Activated CD4-positive, alpha-beta T cell treated with anti-CD3 and anti-CD28 coated beads for 36 hours (primary cell): ENCODE data around the gene COX19. TPM values are rescaled to one million over a fixed set of nuclear protein-coding genes. Genes with fewer than 3 reads are reported as not detected.

ENCODE experiments used
- ATAC-seq: fragments of 200-7000 bp; cut with Tn5 transposase; one replicate; pipeline ENCODE4 v1.10.0; 2021; ENCODE audit warnings: mild to moderate bottlenecking, moderate library complexity
- CTCF ChIA-PET: fragments of 350-600 bp; sonication (Branson Sonifier 250); formaldehyde crosslinking; loops from one replicate; lab custom pipeline; 2021; ENCODE audit warnings: antibody characterized with exemption; lab: Charles Lee
- POLR2A ChIA-PET: fragments of 350-600 bp; sonication (Branson Sonifier 250); formaldehyde crosslinking; loops from one replicate; lab custom pipeline; 2021; ENCODE audit warnings: antibody characterized with exemption, inconsistent platforms; lab: Charles Lee
- DNase-seq: peaks from one replicate; pipeline ENCODE4 v3.0.0-alpha.2; 2020
- H3K27ac Mint-ChIP-seq: one replicate; pipeline ENCODE4 v1.8.0; 2021; ENCODE audit warnings: mixed read lengths
- H3K27me3 Mint-ChIP-seq: one replicate; pipeline ENCODE4 v1.8.0; 2021; ENCODE audit warnings: mixed read lengths
- H3K36me3 Mint-ChIP-seq: one replicate; pipeline ENCODE4 v1.8.0; 2021; ENCODE audit warnings: low read depth, mixed read lengths
- H3K4me1 Mint-ChIP-seq: one replicate; pipeline ENCODE4 v1.8.0; 2021; ENCODE audit warnings: mixed read lengths
- H3K4me3 Mint-ChIP-seq: one replicate; pipeline ENCODE4 v1.8.0; 2021; ENCODE audit warnings: mild to moderate bottlenecking, moderate library complexity, mixed read lengths
- H3K9me3 Mint-ChIP-seq: one replicate; pipeline ENCODE4 v1.8.0; 2021; ENCODE audit warnings: low read depth, mixed read lengths
- intact Hi-C, 2 experiments: fragments of 100-400 bp; cut with DNase I in 1 of 2; cut with micrococcal nuclease in 1 of 2; formaldehyde crosslinking; loops; one replicate each; pipeline versions ENCODE4 v1.14.2 to v1.15.1; 2022 to 2024; cut with DNase I, micrococcal nuclease
- total RNA-seq, 2 experiments: library from RNA; stranded (reverse); gene quantifications; one replicate each; pipeline ENCODE4 v1.2.3, GENCODE V29; 2021

Gene COX19
- total RNA-seq, 2 experiments from 2014 or later: 11.3 to 14.6 TPM

DNA sequence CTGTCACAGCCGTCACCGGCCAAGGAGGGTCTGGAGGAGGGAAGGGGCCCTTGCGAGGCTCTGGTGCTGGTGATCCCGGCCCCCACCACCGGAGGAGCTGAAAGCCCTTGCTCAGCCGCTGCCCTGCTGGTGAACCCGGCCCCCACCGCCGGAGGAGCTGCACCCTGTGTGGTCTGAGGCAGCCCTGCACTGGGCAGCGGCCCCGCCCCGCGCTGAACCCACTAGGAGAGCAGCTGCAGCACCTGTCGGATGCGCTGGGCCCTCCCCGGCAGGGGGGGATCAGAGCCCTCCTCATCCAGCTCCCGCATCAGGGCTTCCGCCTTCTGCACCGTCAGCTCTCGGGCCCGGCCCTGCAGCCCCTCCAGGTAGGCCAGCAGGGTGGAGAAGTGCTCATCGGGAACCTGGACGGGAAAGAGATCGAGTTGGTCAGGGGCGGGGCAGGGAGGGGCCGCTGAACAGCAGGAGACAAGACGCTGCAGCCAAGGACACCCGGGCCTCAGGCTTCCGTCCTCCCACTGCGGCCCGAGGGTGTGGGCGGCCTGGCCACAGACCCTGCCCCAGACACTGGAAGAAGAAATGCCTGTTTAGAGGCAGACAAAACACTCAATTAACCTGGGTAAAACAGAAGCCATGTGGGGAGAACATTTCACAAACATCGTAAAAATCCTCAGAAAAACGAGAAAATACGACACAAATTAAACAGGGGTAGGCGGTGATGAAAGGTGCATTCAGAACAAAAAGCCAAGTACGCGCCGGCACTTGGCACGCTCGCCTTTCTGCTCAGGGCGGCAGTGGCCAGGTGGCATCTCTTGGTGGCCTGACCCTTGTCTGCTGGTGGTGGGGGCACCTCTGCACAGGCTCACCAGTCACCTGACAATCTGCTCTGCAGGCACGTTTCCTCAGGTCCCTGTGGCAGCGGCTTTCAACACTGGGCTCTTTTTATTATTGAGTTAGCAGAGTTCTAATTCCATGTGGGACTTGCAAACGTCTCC is 22.4 kb upstream of the COX19 start:
- Mint-ChIP-seq H3K36me3 (no peaks in the 10 kb centered on the region), H3K9me3 (no peaks in the 10 kb centered on the region), H3K4me1 (peaks cover 3% of the 10 kb centered on the region), H3K27ac (no peak overlapping the region), H3K27me3 (no peaks in the 10 kb centered on the region), H3K4me3 (no peak overlapping the region)
- ChIA-PET CTCF (interaction anchor here (0.6 to 7.3 kb wide), 7 partner anchors 46 to 1274 kb away, joined by 3 to 135 read pairs (median 3); partner anchors contain the start of gene GPR146), POLR2A (no interaction called here)
- intact Hi-C loops: no loop called here
- DNase-seq: no peak
- no peak for ATAC-seq

- Mint-ChIP-seq H3K36me3 (no peaks in the 10 kb centered on the region), H3K4me1 (peaks cover 3% of the 10 kb centered on the region), H3K27ac (no peak overlapping the region), H3K27me3 (no peaks in the 10 kb centered on the region), H3K9me3 (no peaks in the 10 kb centered on the region), H3K4me3 (no peak overlapping the region)
- ChIA-PET POLR2A (no interaction called here), CTCF (interaction anchor here (7.3 kb wide), 1 partner anchor 69 kb away, joined by 135 read pairs; no protein-coding TSS in a partner anchor)
- intact Hi-C loops: no loop called here
- DNase-seq (no peak), ATAC-seq (no peak)
These were observed 20.9 kb upstream of the COX19 start for GRCh38 chr7:996079-996872.

- POLR2A ChIA-PET: no interaction called here
- DNase-seq (no peak), ATAC-seq (no peak)
- no peaks in the 10 kb centered on the region for H3K9me3 Mint-ChIP-seq
- H3K27ac Mint-ChIP-seq: no peak overlapping the region
- no peaks in the 10 kb centered on the region for H3K27me3 Mint-ChIP-seq
- H3K4me3 Mint-ChIP-seq: no peak overlapping the region
- CTCF ChIA-PET: interaction anchor here (0.7 to 7.3 kb wide), 4 partner anchors 24 to 130 kb away, joined by 3 to 135 read pairs (median 3); no protein-coding TSS in a partner anchor
- no peaks in the 10 kb centered on the region for H3K36me3 Mint-ChIP-seq
- intact Hi-C loops: no loop called here
- H3K4me1 Mint-ChIP-seq: peaks cover 3% of the 10 kb centered on the region
These were observed 20.2 kb upstream of the COX19 start for GRCh38 chr7:995571-995970.

DNA sequence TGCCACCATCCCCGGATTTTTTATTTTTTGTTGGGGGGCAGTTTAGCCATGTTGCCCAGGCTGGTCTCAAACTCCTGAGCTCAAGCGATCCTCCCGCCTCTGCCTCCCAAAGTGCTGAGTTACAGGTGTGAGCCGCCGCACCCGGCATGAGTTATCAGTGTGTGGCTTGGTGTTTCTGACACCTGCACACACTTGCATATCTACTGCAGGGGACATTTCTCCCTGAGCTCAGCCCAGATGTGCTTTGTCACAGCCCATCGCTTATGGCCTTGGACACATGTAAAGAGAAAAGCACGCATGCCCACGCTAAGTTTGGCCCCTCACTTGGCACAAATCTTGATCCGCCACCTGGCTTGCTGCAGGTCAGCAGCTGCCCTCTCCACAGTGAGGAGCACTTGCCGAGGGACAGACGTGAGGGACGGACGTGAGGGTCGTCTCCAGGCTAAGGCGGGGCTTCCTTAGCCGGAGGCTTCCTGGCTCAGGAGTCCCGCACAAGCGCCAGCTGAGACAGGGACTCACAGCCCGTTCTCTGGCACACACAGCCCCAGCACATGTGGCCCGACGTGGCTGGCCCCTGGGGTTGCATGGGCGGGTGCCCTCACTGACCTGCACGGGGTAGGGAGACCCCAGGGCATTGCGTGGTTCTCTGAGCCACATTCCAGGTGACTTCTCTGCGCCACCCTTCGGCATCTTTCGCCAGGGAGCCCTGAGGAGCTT is 19.4 kb upstream of the COX19 start:
- H3K4me3 Mint-ChIP-seq: no peak overlapping the region
- POLR2A ChIA-PET: no interaction called here
- CTCF ChIA-PET: interaction anchor here (0.7 to 7.3 kb wide), 10 partner anchors 24 to 180 kb away, joined by 3 to 135 read pairs (median 3); no protein-coding TSS in a partner anchor
- intact Hi-C loops: no loop called here
- ATAC-seq (no peak), DNase-seq (no peak)
- H3K36me3 Mint-ChIP-seq: no peaks in the 10 kb centered on the region
- H3K4me1 Mint-ChIP-seq: peaks cover 3% of the 10 kb centered on the region
- no peaks in the 10 kb centered on the region for H3K9me3 Mint-ChIP-seq
- no peak overlapping the region for H3K27ac Mint-ChIP-seq
- no peaks in the 10 kb centered on the region for H3K27me3 Mint-ChIP-seq

- no peaks in the 10 kb centered on the region for H3K9me3 Mint-ChIP-seq
- ChIA-PET POLR2A (no interaction called here), CTCF (interaction anchor here (0.7 to 7.3 kb wide), 38 partner anchors 14 to 1187 kb away, joined by 3 to 135 read pairs (median 5); a partner anchor contains a TSS)
- H3K36me3 Mint-ChIP-seq: no peaks in the 10 kb centered on the region
- peaks cover 3% of the 10 kb centered on the region for H3K4me1 Mint-ChIP-seq
- DNase-seq (peak; percentile 99), ATAC-seq (peak; percentile 100)
- no peak overlapping the region for H3K27ac Mint-ChIP-seq
- no peak overlapping the region for H3K4me3 Mint-ChIP-seq
- intact Hi-C loops: loop anchor here (1.0 to 2.0 kb wide), 6 partner anchors 18 to 184 kb away; partner anchors contain the start of gene COX19 (in 1 of the 2)
- H3K27me3 Mint-ChIP-seq: no peaks in the 10 kb centered on the region
These were observed 17.6 kb upstream of the COX19 start for GRCh38 chr7:992709-993607.

- ChIA-PET POLR2A (no interaction called here), CTCF (interaction anchor here (0.7 to 7.3 kb wide), 21 partner anchors 13 to 1188 kb away, joined by 3 to 135 read pairs (median 6); a partner anchor contains a TSS)
- H3K4me3 Mint-ChIP-seq: no peak overlapping the region
- ATAC-seq (no peak), DNase-seq (no peak)
- H3K27ac Mint-ChIP-seq: no peak overlapping the region
- peaks cover 3% of the 10 kb centered on the region for H3K4me1 Mint-ChIP-seq
- H3K36me3 Mint-ChIP-seq: no peaks in the 10 kb centered on the region
- H3K27me3 Mint-ChIP-seq: no peaks in the 10 kb centered on the region
- intact Hi-C loops: loop anchor here in 1 of 2 experiments (2.0 kb wide), 1 partner anchor 185 kb away; no protein-coding TSS in a partner anchor
- no peaks in the 10 kb centered on the region for H3K9me3 Mint-ChIP-seq
These were observed 16.6 kb upstream of the COX19 start for GRCh38 chr7:991729-992656.

GRCh38 chr7:990933-991728 is 15.8 kb upstream of the COX19 start:
- ATAC-seq (no peak), DNase-seq (no peak)
- Mint-ChIP-seq H3K4me1 (peaks cover 3% of the 10 kb centered on the region), H3K27ac (no peak overlapping the region), H3K9me3 (no peaks in the 10 kb centered on the region), H3K36me3 (no peaks in the 10 kb centered on the region), H3K27me3 (no peaks in the 10 kb centered on the region), H3K4me3 (no peak overlapping the region)
- POLR2A ChIA-PET: no interaction called here
- CTCF ChIA-PET: interaction anchor here (0.5 to 7.3 kb wide), 4 partner anchors 13 to 185 kb away, joined by 3 to 135 read pairs (median 3); no protein-coding TSS in a partner anchor
- intact Hi-C loops: no loop called here

GRCh38 chr7:990352-990932 is 15.1 kb upstream of the COX19 start:
- peaks cover 3% of the 10 kb centered on the region for H3K4me1 Mint-ChIP-seq
- H3K9me3 Mint-ChIP-seq: no peaks in the 10 kb centered on the region
- DNase-seq (no peak), ATAC-seq (no peak)
- ChIA-PET CTCF (interaction anchor here (0.5 to 7.3 kb wide), 3 partner anchors 75 to 185 kb away, joined by 3 to 135 read pairs (median 3); no protein-coding TSS in a partner anchor), POLR2A (no interaction called here)
- no peak overlapping the region for H3K27ac Mint-ChIP-seq
- H3K27me3 Mint-ChIP-seq: peaks cover 2% of the 10 kb centered on the region
- no peaks in the 10 kb centered on the region for H3K36me3 Mint-ChIP-seq
- no peak overlapping the region for H3K4me3 Mint-ChIP-seq
- intact Hi-C loops: no loop called here
